Measurements from ENCODE around the gene EPB41L4B.
"Not testable (repeated sequence)": the region's sequence is repeated elsewhere in the genome, so short reads cannot be mapped to it uniquely, and the experiment has no call there.

Gene EPB41L4B

GRCh38 chr9:109295221-109296130, 25.4 kb downstream of the EPB41L4B start:
- no peak for DNase-seq

- no peak for DNase-seq
These were observed 30.5 kb downstream of the EPB41L4B start for GRCh38 chr9:109290385-109290784.

- DNase-seq, result no peak
These were observed 30.9 kb downstream of the EPB41L4B start for GRCh38 chr9:109289931-109290330.

- DNase-seq, result no peak
These were observed 31.7 kb downstream of the EPB41L4B start for GRCh38 chr9:109289186-109289585.

- no peak for DNase-seq
These were observed 33.9 kb downstream of the EPB41L4B start for GRCh38 chr9:109286981-109287380.

- DNase-seq, result no peak
These were observed 34.3 kb downstream of the EPB41L4B start for GRCh38 chr9:109286571-109286977.

- DNase-seq, result not testable (repeated sequence)
These were observed 37.2 kb downstream of the EPB41L4B start for GRCh38 chr9:109283672-109284071.

GRCh38 chr9:109283012-109283411, 37.8 kb downstream of the EPB41L4B start:
- no peak for DNase-seq

GRCh38 chr9:109282302-109282701, 38.6 kb downstream of the EPB41L4B start:
- no peak for DNase-seq

GRCh38 chr9:109281518-109281917, 39.3 kb downstream of the EPB41L4B start:
- DNase-seq, result no peak

- DNase-seq, result no peak
These were observed 42.0 kb downstream of the EPB41L4B start for GRCh38 chr9:109278848-109279247.

GRCh38 chr9:109278216-109278615, 42.6 kb downstream of the EPB41L4B start:
- DNase-seq, result no peak

- no peak for DNase-seq
These were observed 43.4 kb downstream of the EPB41L4B start for GRCh38 chr9:109277451-109277850.

GRCh38 chr9:109276469-109277440, 44.1 kb downstream of the EPB41L4B start:
- no peak for DNase-seq

GRCh38 chr9:109274884-109275730, 45.8 kb downstream of the EPB41L4B start:
- DNase-seq, result no peak

- no peak for DNase-seq
These were observed 47.0 kb downstream of the EPB41L4B start for GRCh38 chr9:109273869-109274268.

- DNase-seq, result no peak
These were observed 48.1 kb downstream of the EPB41L4B start for GRCh38 chr9:109272745-109273144.

- no peak for DNase-seq
These were observed 48.8 kb downstream of the EPB41L4B start for GRCh38 chr9:109272045-109272444.

GRCh38 chr9:109270971-109271925, 49.6 kb downstream of the EPB41L4B start:
- DNase-seq, result peak; percentile 33

- no peak for DNase-seq
These were observed 50.4 kb downstream of the EPB41L4B start for GRCh38 chr9:109270441-109270840.

- DNase-seq, result no peak
These were observed 51.0 kb downstream of the EPB41L4B start for GRCh38 chr9:109269839-109270238.
